ENCODE results near the gene SEC62. TPM values are rescaled to one million over a fixed set of nuclear protein-coding genes. Genes with fewer than 3 reads are reported as not detected.

SEC62 gene
- total RNA-seq, 1 experiment from 2014 or later: 51.2 TPM

DNA sequence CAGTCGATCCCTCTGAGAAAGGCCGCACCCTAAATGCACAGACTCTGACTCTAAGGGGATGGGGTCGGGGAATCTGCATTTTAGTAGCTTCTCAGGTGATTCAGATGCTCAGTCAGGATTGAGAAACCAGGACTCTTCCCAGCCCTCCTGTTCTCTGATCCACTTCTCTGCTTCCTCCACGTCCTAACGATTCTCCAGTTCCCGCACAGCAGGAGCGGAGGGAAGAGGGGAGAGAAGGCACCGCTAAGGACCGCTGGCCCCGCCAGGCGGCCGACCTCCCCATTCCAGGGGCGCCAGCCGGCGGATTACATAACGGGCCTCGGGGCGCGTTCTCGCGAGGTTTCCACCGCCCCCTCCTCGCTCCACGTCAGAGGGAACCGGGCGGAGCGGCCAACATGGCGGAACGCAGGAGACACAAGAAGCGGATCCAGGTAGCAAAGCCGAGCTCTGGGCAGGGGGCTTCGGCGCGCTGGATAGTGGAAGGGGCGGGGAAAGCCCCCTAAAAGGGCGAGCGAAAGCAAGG lies at the start of gene SEC62 (continued):
- TF ChIP-seq, protein P1, sequence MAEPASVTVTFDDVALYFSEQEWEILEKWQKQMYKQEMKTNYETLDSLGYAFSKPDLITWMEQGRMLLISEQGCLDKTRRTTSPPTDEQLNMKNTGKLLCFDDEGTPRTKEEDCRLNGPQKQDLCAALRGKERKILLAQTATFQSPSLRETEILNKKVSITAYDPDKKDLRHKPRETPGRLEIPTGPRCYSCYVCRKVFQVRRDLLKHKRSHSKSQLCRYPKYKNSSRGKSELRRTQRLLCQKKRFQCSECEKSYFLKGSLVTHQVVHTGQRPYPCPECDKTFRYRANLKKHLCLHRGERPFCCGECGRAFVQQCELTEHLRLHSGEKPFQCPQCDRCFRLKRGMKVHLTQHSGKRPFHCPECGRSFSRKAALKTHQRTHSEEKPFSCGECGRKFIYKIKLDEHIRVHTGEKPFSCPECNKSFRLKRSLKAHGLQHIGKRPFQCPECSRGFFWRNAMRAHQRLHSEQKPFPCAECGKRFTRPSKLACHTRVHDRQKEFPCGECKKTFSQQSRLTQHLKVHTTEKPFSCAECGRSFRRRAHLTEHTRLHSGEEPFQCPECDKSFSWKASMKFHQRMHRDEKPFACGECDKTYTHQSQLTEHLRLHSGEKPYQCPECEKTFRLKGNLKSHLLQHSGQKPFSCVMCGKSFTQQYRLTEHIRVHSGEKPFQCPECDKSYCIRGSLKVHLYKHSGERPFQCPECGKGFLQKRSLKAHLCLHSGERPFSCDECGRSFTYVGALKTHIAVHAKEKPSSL (CRISPR knock-in tag; conservative IDR thresholded peaks at IDR 0.05): no peak
- TF ChIP-seq ZNF121 (CRISPR knock-in tag; IDR thresholded peaks at IDR 0.05): no peak
- TF ChIP-seq, protein P2, sequence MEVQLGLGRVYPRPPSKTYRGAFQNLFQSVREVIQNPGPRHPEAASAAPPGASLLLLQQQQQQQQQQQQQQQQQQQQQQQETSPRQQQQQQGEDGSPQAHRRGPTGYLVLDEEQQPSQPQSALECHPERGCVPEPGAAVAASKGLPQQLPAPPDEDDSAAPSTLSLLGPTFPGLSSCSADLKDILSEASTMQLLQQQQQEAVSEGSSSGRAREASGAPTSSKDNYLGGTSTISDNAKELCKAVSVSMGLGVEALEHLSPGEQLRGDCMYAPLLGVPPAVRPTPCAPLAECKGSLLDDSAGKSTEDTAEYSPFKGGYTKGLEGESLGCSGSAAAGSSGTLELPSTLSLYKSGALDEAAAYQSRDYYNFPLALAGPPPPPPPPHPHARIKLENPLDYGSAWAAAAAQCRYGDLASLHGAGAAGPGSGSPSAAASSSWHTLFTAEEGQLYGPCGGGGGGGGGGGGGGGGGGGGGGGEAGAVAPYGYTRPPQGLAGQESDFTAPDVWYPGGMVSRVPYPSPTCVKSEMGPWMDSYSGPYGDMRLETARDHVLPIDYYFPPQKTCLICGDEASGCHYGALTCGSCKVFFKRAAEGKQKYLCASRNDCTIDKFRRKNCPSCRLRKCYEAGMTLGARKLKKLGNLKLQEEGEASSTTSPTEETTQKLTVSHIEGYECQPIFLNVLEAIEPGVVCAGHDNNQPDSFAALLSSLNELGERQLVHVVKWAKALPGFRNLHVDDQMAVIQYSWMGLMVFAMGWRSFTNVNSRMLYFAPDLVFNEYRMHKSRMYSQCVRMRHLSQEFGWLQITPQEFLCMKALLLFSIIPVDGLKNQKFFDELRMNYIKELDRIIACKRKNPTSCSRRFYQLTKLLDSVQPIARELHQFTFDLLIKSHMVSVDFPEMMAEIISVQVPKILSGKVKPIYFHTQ (CRISPR knock-in tag; IDR thresholded peaks at IDR 0.05): peak; percentile 88; the same call in 1 of the 2 replicates
- TF ChIP-seq JAZF1 (CRISPR knock-in tag; IDR thresholded peaks at IDR 0.05): no peak
- TF ChIP-seq ZNF396 (CRISPR knock-in tag; IDR thresholded peaks at IDR 0.05; ENCODE audit: borderline replicate concordance): 0 out of 2 replicates have a peak, but pooled peaks have one; percentile 37
- peak; percentile 57; the same call in 1 of the 2 replicates for TF ChIP-seq GABPB1 (CRISPR knock-in tag; IDR thresholded peaks at IDR 0.05)
- no peak for TF ChIP-seq NR3C1 (CRISPR knock-in tag; conservative IDR thresholded peaks at IDR 0.05; ENCODE audit: low read depth)
- TF ChIP-seq MYBL2 (CRISPR knock-in tag; IDR thresholded peaks at IDR 0.05): peak; percentile 87; the same call in 1 of the 2 replicates
- TF ChIP-seq TP53 (CRISPR knock-in tag; IDR thresholded peaks at IDR 0.05): no peak
- 0 out of 2 replicates have a peak, but pooled peaks have one; percentile 18 for TF ChIP-seq IRF2 (CRISPR knock-in tag; IDR thresholded peaks at IDR 0.05; ENCODE audit: borderline replicate concordance, low read depth)
- no peak for TF ChIP-seq FOXJ3 (CRISPR knock-in tag; IDR thresholded peaks at IDR 0.05; ENCODE audit: borderline replicate concordance)
- TF ChIP-seq, protein P3, sequence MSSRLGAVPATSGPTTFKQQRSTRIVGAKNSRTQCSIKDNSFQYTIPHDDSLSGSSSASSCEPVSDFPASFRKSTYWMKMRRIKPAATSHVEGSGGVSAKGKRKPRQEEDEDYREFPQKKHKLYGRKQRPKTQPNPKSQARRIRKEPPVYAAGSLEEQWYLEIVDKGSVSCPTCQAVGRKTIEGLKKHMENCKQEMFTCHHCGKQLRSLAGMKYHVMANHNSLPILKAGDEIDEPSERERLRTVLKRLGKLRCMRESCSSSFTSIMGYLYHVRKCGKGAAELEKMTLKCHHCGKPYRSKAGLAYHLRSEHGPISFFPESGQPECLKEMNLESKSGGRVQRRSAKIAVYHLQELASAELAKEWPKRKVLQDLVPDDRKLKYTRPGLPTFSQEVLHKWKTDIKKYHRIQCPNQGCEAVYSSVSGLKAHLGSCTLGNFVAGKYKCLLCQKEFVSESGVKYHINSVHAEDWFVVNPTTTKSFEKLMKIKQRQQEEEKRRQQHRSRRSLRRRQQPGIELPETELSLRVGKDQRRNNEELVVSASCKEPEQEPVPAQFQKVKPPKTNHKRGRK (CRISPR knock-in tag; IDR thresholded peaks at IDR 0.05; ENCODE audit: borderline replicate concordance): 0 out of 2 replicates have a peak, but pooled peaks have one; percentile 50
- TF ChIP-seq, protein P4, sequence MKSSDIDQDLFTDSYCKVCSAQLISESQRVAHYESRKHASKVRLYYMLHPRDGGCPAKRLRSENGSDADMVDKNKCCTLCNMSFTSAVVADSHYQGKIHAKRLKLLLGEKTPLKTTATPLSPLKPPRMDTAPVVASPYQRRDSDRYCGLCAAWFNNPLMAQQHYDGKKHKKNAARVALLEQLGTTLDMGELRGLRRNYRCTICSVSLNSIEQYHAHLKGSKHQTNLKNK (CRISPR knock-in tag; IDR thresholded peaks at IDR 0.05): no peak
- TF ChIP-seq, protein P5, sequence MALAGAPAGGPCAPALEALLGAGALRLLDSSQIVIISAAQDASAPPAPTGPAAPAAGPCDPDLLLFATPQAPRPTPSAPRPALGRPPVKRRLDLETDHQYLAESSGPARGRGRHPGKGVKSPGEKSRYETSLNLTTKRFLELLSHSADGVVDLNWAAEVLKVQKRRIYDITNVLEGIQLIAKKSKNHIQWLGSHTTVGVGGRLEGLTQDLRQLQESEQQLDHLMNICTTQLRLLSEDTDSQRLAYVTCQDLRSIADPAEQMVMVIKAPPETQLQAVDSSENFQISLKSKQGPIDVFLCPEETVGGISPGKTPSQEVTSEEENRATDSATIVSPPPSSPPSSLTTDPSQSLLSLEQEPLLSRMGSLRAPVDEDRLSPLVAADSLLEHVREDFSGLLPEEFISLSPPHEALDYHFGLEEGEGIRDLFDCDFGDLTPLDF (CRISPR knock-in tag; IDR thresholded peaks at IDR 0.05): no peak
- TF ChIP-seq, protein P6, sequence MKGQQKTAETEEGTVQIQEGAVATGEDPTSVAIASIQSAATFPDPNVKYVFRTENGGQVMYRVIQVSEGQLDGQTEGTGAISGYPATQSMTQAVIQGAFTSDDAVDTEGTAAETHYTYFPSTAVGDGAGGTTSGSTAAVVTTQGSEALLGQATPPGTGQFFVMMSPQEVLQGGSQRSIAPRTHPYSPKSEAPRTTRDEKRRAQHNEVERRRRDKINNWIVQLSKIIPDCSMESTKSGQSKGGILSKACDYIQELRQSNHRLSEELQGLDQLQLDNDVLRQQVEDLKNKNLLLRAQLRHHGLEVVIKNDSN (CRISPR knock-in tag; IDR thresholded peaks at IDR 0.05): peak; percentile 37; the same call in 1 of the 2 replicates
- TF ChIP-seq CREM (CRISPR knock-in tag; IDR thresholded peaks at IDR 0.05): peak; percentile 88; the same call in 1 of the 2 replicates
- TF ChIP-seq, protein P7, sequence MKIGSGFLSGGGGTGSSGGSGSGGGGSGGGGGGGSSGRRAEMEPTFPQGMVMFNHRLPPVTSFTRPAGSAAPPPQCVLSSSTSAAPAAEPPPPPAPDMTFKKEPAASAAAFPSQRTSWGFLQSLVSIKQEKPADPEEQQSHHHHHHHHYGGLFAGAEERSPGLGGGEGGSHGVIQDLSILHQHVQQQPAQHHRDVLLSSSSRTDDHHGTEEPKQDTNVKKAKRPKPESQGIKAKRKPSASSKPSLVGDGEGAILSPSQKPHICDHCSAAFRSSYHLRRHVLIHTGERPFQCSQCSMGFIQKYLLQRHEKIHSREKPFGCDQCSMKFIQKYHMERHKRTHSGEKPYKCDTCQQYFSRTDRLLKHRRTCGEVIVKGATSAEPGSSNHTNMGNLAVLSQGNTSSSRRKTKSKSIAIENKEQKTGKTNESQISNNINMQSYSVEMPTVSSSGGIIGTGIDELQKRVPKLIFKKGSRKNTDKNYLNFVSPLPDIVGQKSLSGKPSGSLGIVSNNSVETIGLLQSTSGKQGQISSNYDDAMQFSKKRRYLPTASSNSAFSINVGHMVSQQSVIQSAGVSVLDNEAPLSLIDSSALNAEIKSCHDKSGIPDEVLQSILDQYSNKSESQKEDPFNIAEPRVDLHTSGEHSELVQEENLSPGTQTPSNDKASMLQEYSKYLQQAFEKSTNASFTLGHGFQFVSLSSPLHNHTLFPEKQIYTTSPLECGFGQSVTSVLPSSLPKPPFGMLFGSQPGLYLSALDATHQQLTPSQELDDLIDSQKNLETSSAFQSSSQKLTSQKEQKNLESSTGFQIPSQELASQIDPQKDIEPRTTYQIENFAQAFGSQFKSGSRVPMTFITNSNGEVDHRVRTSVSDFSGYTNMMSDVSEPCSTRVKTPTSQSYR (CRISPR knock-in tag; IDR thresholded peaks at IDR 0.05): 0 out of 2 replicates have a peak, but pooled peaks have one; percentile 59
- TF ChIP-seq, protein P8, sequence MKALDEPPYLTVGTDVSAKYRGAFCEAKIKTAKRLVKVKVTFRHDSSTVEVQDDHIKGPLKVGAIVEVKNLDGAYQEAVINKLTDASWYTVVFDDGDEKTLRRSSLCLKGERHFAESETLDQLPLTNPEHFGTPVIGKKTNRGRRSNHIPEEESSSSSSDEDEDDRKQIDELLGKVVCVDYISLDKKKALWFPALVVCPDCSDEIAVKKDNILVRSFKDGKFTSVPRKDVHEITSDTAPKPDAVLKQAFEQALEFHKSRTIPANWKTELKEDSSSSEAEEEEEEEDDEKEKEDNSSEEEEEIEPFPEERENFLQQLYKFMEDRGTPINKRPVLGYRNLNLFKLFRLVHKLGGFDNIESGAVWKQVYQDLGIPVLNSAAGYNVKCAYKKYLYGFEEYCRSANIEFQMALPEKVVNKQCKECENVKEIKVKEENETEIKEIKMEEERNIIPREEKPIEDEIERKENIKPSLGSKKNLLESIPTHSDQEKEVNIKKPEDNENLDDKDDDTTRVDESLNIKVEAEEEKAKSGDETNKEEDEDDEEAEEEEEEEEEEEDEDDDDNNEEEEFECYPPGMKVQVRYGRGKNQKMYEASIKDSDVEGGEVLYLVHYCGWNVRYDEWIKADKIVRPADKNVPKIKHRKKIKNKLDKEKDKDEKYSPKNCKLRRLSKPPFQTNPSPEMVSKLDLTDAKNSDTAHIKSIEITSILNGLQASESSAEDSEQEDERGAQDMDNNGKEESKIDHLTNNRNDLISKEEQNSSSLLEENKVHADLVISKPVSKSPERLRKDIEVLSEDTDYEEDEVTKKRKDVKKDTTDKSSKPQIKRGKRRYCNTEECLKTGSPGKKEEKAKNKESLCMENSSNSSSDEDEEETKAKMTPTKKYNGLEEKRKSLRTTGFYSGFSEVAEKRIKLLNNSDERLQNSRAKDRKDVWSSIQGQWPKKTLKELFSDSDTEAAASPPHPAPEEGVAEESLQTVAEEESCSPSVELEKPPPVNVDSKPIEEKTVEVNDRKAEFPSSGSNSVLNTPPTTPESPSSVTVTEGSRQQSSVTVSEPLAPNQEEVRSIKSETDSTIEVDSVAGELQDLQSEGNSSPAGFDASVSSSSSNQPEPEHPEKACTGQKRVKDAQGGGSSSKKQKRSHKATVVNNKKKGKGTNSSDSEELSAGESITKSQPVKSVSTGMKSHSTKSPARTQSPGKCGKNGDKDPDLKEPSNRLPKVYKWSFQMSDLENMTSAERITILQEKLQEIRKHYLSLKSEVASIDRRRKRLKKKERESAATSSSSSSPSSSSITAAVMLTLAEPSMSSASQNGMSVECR (CRISPR knock-in tag; IDR thresholded peaks at IDR 0.05; ENCODE audit: borderline replicate concordance): peak; percentile 28; the same call in 1 of the 2 replicates
- peak; percentile 52; the same call in 1 of the 2 replicates for TF ChIP-seq ETV6 (CRISPR knock-in tag; IDR thresholded peaks at IDR 0.05)
- TF ChIP-seq ESRRA (CRISPR knock-in tag; IDR thresholded peaks at IDR 0.05; ENCODE audit: borderline replicate concordance): no peak
- 0 out of 2 replicates have a peak, but pooled peaks have one; percentile 78 for TF ChIP-seq ZNF138 (CRISPR knock-in tag; conservative IDR thresholded peaks at IDR 0.05)
- TF ChIP-seq ZNF423 (CRISPR knock-in tag; IDR thresholded peaks at IDR 0.05): peak; percentile 88; the same call in 1 of the 2 replicates

Measured in WTC11 (cell line).